PFSK-1 (cell line): ENCODE measurements around the gene DNAAF5.

Source experiments
- FOXP2 ChIP-seq: optimal IDR thresholded peaks from 2 replicates; pipeline ENCODE3; 2011; ENCODE audit warnings: borderline replicate concordance, control low read depth, inconsistent platforms; ENCODE audit not compliant: insufficient read depth; ENCODE audit errors: extremely low read length, extremely low read depth
- POLR2AphosphoS5 ChIP-seq: IDR thresholded peaks from 2 replicates; pipeline ENCODE4 v1.6.1; 2012; ENCODE audit warnings: low read depth, mild to moderate bottlenecking, control low read depth, low read length, moderate library complexity
- SIN3A ChIP-seq: IDR thresholded peaks from 2 replicates; pipeline ENCODE4 v1.6.1; 2012; ENCODE audit warnings: mild to moderate bottlenecking, low read length, moderate library complexity, borderline replicate concordance; ENCODE audit not compliant: insufficient read depth
- TAF1 ChIP-seq: IDR thresholded peaks from 2 replicates; pipeline ENCODE4 v1.6.1; 2012; ENCODE audit warnings: low read length, control low read depth, borderline replicate concordance; ENCODE audit not compliant: insufficient read depth
- TF ChIP-seq, protein P1 (sequence below), 2 experiments: IDR thresholded peaks; 2 replicates each; pipeline versions ENCODE4 v1.6.1 to v1.8.0; 2011 to 2012; ENCODE audit warnings: low read depth in 2 of 2, low read length in 2 of 2, control low read depth in 1 of 2, inconsistent platforms in 1 of 2, mild to moderate bottlenecking in 1 of 2, moderate library complexity in 1 of 2; ENCODE audit not compliant: insufficient read depth in 1 of 2

DNAAF5 gene

DNA sequence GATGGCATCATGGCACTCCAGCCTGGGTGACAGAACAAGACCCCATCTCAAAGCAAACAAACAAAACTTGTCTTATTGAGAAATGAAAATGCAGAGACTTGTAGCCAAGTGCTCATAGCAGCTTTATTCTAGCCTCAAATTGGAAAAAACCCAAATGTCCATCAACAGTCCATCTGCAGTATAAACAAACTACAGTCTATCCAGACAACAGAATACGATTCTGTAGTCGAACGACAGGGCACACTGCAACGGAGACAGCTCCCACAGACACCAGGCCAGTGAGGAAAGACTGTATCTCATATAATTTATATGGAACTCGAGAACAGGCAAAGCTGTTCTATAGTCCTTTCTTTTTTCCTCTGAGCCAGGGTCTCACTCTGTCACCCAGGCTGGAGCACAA lies 65.0 kb downstream of the DNAAF5 start:
- TF ChIP-seq TAF1 (no peak), SIN3A (no peak), POLR2AphosphoS5 (no peak), FOXP2 (no peak)
- TF ChIP-seq, protein P1, sequence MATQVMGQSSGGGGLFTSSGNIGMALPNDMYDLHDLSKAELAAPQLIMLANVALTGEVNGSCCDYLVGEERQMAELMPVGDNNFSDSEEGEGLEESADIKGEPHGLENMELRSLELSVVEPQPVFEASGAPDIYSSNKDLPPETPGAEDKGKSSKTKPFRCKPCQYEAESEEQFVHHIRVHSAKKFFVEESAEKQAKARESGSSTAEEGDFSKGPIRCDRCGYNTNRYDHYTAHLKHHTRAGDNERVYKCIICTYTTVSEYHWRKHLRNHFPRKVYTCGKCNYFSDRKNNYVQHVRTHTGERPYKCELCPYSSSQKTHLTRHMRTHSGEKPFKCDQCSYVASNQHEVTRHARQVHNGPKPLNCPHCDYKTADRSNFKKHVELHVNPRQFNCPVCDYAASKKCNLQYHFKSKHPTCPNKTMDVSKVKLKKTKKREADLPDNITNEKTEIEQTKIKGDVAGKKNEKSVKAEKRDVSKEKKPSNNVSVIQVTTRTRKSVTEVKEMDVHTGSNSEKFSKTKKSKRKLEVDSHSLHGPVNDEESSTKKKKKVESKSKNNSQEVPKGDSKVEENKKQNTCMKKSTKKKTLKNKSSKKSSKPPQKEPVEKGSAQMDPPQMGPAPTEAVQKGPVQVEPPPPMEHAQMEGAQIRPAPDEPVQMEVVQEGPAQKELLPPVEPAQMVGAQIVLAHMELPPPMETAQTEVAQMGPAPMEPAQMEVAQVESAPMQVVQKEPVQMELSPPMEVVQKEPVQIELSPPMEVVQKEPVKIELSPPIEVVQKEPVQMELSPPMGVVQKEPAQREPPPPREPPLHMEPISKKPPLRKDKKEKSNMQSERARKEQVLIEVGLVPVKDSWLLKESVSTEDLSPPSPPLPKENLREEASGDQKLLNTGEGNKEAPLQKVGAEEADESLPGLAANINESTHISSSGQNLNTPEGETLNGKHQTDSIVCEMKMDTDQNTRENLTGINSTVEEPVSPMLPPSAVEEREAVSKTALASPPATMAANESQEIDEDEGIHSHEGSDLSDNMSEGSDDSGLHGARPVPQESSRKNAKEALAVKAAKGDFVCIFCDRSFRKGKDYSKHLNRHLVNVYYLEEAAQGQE (IDR thresholded peaks at IDR 0.05; ENCODE audit: insufficient read depth in 1 of 2, low read depth in 2 of 2, low read length in 2 of 2): no peak

DNA sequence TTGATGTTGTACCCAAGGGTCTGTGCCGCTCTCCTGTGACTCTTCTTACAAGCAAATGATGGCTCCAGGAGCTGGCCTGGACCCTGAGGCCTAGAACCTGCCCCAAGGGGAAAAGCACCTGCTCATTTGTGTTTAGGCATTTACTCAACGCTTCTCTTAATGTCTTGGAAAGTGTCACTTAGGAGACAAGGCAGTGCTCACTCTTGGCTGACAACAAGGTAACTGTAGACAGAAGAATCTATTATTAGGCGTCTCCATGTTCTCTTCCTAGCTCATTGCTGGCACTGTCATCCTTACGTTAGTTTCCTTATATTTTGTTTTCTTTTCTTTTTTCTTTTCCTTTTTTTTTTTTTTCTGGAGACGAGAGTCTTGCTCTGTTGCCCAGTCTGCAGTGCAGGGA lies 67.7 kb downstream of the DNAAF5 start:
- no peak for TF ChIP-seq POLR2AphosphoS5
- TF ChIP-seq, protein P1 (IDR thresholded peaks at IDR 0.05; ENCODE audit: insufficient read depth in 1 of 2, low read depth in 2 of 2, low read length in 2 of 2): no peak
- TF ChIP-seq SIN3A: no peak
- TF ChIP-seq TAF1: no peak
- TF ChIP-seq FOXP2: no peak

DNA sequence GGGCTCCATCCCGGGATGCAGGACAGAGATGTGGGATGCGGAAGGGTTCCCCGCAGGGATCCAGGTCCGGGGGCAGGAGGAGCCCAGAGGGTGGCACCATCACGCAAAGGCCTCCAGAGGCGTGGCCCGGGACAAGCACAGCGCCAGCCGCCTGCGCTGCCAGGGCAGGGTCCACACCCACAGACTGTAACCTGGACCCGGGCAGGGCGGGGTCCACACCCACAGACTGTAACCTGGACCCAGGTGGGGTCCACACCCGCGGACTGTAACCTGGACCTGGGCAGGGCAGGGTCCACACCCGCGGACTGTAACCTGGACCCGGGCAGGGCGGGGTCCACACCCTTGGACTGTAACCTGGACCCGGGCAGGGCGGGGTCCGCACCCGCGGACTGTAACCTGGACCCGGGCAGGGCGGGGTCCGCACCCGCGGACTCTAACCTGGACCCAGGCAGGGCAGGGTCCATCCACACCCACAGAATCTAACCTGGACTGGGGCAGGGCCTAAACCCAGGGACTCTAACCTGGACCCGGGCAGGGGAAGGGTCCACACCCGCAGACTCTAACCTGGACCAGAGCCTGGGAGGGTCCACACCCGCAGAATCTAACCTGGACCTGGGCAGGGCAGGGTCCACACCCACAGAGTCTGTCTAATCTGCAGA lies 68.3 kb downstream of the DNAAF5 start:
- TF ChIP-seq, protein P1 (IDR thresholded peaks at IDR 0.05; ENCODE audit: insufficient read depth in 1 of 2, low read depth in 2 of 2, low read length in 2 of 2): no peak
- TF ChIP-seq TAF1 (no peak), FOXP2 (no peak), POLR2AphosphoS5 (no peak), SIN3A (no peak)

DNA sequence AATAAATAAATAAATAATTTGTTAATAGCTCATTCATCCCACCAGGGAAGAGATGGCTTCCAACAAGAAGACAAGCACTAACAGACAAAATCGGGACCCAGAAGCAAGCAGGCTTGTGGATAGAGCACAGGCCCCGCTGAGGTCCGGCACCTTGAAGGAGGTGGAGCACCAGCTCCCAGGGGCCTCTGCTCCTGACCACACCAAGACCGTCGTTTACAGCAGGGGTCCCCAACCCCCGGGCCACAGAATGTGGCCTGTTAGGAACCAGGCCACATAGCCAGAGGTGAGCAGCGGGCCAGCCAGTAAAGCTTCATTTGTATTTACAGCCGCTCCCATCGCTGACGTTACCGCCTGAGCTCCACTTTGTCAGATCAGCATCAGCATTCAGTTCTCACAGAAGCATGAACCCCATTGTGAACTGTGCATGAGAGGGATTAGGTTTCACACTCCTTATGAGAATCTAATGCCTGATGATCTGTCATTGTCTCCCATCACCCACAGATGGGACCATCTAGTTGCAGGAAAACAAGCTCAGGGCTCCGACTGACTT lies 72.5 kb downstream of the DNAAF5 start:
- TF ChIP-seq SIN3A (no peak), POLR2AphosphoS5 (no peak), TAF1 (no peak), FOXP2 (no peak)
- TF ChIP-seq, protein P1 (IDR thresholded peaks at IDR 0.05; ENCODE audit: insufficient read depth in 1 of 2, low read depth in 2 of 2, low read length in 2 of 2): no peak

DNA sequence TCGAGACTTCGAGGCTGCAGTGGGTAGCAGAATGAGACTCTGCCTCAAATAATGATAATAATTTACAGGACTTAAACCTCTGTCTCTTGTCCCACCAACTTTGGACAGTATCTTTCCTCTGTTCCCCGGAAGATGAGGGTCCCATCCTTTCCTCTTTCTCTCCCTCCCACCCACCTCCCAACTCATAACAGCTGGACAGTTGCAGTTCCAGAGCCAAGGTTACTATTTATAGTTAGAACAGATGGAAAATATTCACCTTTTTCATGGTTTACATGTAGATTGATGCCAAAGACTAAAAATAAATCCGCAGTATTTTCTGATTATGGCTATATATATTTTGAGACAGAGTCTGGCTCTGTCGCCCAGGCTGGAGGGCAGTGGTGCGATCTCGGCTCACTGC lies 74.2 kb downstream of the DNAAF5 start:
- TF ChIP-seq POLR2AphosphoS5 (no peak), TAF1 (no peak), SIN3A (no peak), FOXP2 (no peak)
- TF ChIP-seq, protein P1 (IDR thresholded peaks at IDR 0.05; ENCODE audit: insufficient read depth in 1 of 2, low read depth in 2 of 2, low read length in 2 of 2): no peak
